Stimulated activated CD8-positive, alpha-beta memory T cell treated with anti-CD3 and anti-CD28 coated beads, Interleukin-15, amount 100 ng/mL, for 1 hour (primary cell): ENCODE data around the gene MRAS.
"Not testable (repeated sequence)": the region's sequence is repeated elsewhere in the genome, so short reads cannot be mapped to it uniquely, and the experiment has no call there.

Source experiments
- DNase-seq: peaks from one replicate; pipeline ENCODE4 v3.0.0-alpha.2; 2020; ENCODE audit warnings: low read depth

The MRAS gene

GRCh38 chr3:138389841-138390581 is 41.6 kb downstream of the MRAS start:
- no peak for DNase-seq

- no peak for DNase-seq
Observed at GRCh38 chr3:138390582-138390932, 42.2 kb downstream of the MRAS start.

- DNase-seq = no peak
Observed at GRCh38 chr3:138394156-138394555, 45.8 kb downstream of the MRAS start.

- no peak for DNase-seq
Observed at GRCh38 chr3:138394686-138395085, 46.3 kb downstream of the MRAS start.

- no peak for DNase-seq
Observed at GRCh38 chr3:138395865-138396751, 47.7 kb downstream of the MRAS start.

DNA sequence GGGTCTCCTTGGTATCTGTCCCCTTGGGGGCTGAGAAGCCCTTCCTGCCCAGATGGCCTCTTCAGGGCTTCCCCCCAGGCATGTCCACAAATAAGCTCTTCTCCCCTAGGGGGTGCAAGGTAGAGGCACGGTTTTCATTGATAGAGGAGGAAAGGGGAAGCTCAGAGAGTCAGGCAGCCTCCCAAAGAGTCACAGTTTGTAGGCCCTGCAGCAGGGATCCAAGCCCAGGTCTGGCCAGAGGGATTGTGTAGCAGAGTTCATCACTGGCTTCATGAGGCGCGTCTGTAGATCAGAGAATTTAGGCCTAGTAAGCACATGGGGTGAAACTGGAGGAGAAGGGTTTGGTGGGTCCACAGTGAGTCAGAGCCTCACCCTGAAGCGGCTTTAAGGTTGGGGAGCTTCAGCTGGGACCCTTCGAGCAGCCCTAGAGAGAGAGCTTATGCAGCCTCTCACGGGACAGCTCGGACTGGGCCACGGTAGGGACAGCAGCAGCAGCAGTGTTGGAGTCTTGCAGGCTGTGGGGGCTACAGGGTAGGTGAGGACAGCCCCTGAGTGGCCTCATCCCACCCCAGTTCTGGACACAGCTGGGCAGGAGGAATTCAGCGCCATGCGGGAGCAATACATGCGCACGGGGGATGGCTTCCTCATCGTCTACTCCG is 48.5 kb downstream of the MRAS start:
- no peak for DNase-seq

DNA sequence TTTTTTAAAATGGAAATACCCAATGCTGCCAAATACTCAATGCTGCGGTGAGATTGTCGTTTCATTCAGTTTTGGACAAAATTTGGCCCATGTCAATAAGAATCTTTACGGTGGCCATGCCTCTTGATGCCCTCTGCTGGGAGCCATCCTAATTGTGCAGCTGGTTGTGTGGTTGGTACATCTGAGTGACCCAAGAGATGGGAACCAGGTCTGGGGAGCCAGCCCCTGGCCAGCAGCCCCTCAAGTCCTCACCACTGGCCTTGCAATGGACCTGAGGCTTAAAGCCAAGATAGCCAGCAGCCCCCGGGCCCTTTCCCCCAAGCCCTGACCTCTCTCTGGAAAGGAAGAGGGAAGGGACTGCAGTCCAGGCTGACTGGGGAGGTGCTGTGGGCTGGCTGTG is 49.6 kb downstream of the MRAS start:
- DNase-seq = no peak

- no peak for DNase-seq
Observed at GRCh38 chr3:138398791-138399575, 50.6 kb downstream of the MRAS start.

DNA sequence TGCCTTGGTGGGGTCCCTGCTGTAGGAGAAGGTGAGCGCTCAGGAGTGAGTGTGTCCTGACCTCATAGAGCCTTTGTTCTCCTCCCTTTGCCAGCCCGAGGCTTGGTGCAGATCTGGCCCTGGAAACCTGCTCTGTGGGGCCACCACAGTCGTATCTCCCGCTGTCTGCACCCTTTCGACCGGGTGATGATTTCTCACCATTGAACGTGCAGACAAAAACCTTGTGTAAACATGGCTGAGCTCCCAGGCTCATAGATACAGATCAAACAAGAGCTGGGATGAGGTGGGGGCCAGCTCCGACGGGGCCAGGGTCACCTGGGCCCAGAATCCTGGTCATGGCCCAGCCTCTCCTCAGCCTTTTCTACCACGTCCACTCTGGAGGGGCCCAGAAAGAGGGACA is 51.4 kb downstream of the MRAS start:
- no peak for DNase-seq

GRCh38 chr3:138400651-138401070 is 52.3 kb downstream of the MRAS start:
- no peak for DNase-seq

GRCh38 chr3:138401834-138402233 is 53.5 kb downstream of the MRAS start:
- no peak for DNase-seq

DNA sequence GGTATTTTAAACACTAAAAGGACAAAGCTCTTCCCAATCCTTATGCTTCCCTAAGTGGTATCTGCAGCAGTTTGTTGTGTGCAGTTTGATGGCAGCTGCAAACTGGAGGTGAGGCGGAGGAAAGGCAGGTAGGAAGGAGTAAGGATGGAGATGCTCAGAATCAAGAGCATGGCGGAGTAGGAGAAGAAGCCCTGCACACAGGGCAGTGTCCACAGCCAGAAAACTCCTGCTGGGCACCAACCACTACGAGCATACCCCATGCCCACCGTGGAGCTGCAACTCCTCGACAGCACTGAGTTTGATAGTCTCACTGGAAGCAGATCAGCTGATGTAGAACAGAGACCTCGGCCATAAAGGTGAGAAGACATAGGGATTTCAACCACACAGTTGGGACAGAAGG is 55.7 kb downstream of the MRAS start:
- DNase-seq = no peak

- no peak for DNase-seq
Observed at GRCh38 chr3:138405001-138405400, 56.6 kb downstream of the MRAS start.

- DNase-seq = no peak
Observed at GRCh38 chr3:138405486-138405885, 57.1 kb downstream of the MRAS start.

DNA sequence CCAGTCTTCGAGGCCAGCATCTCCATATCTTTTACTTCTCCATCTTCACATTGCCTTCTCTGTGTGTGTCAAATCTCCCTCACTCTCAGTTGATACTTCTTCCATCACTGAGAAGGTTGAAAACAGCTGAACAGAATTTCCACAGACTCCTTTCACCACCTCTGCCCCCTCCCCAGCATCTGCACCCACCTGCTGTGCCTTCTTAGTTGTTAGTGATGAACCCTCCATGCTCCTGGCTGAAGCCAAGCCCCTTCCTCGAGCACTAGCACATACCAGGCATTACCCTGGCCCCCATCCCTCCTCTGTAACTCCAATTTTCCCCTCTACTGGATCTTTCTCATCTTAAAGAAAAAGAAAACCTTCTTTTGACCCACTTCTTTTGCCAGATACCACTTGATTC is 58.2 kb downstream of the MRAS start:
- DNase-seq = no peak

DNA sequence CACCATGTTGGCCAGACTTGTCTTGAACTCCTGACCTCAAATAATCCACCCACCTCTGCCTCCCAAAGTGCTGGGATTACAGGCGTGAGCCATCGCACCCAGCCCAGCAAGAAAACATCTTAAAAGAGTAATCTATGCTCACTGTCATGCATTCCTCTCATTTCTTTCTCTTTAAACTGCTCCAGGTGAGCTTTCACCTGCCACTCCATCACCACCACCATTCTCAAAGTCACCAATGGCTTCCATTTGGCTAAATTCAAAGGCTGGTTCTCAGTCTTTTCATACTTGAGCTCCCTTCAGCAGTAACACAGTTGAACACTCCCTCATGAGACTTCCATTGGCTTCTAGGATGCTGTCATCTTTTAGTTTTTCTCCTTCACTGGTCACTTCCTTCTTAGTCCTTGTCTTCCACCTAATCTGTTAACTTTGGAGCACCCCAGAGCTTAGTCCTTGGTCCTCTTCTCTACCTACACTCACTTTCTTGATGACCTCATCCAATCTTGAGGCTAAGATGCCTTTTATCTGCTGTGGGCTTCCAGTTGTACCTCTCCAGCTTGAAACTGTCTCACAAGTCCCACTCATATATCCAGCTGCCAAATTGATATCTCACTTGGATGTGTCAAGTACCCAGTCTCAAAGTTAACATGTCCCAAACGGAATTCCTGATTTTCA is 59.0 kb downstream of the MRAS start:
- DNase-seq = no peak

DNA sequence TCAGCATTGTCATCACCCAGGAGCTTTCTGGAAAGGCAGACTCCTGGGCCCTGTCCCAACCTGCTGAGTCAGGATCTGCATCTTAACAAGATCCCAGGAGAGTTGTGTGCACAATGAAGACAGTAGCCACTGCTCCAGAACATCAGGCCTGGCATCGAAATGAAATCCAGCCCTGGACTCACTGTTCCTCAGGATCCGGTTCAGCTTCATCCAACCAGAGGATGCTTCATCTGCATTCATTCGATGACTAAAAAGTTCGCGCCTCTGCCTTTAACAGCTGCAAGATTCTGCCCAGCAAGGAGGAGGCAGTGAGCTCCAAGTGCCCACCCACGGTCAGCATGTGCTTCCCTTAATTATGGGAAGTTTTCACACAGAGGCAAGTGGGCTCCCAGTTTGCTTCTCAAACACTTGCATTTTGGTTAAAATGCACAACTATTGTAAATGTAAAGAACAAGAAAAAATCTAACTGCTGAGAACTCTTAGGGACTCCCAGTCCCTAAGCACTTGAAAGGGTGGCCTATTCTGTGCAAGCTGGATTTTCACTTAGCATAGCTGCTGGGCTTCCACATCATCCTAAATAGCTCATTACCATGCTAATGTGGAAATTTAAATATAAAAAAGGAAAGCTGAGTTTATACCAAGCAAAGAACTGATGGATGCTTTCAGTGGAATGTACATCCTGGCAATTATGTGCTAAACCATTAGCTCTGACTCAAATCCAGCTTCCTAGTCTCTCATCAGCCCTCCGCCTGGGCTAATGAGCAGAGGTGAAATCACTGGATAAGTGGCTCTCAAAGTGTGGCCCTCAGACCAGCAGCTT is 60.6 kb downstream of the MRAS start:
- no peak for DNase-seq

DNA sequence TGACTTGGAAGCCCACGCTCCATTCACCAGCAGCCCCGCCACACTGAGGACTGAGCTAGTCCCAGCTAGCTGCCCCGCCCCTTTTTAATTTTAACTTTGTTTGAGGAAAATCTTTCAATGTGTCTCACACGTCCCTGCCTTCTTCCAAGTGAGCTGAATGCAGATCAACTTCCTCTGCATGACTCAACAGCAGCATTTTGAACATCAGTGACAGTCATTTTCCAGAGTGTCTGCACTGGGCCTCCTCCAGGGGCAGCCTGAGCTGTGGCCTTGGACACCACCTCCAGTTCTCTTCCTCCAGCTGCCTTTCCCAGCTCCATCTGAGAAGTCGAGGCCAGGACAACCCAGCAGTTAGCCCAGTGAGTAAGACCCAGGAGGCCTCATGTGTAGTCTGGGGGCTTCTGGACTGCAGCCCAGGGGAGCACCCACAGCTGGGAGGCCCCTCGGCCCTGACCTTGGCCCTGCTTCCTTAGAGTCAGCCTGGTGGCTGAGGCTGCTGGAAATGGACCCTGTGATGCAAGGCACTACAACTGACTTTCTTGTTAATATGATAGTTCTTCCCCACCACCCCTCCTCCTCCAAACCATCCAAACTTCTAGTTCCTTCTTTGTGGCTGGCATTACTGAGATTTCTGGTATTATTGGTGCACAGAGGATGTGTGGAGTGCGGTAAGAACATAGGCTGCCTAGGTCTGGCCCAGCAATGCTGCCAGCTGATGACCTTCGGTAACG is 64.6 kb downstream of the MRAS start:
- no peak for DNase-seq

DNA sequence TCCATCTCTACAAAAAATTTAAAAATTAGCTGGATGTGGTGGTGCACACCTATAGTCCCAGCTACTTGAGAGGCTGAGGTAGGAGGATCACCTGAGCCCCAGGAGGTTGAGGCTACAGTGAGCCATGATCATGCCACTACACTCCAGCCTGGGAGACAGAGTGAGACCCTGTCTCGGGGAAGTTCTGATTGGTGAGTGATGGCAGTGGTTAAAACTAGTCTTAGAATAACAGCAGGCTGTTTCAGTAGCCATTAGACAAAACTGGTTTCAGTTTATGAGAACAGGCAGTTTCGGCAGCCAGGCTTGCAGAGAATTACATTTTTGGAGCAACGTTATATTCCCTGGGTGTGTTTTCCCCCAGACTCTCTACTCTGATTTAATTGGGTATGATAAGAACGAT is 67.9 kb downstream of the MRAS start:
- DNase-seq = not testable (repeated sequence)

- DNase-seq = peak; percentile 29
Observed at GRCh38 chr3:138417559-138417982, 69.2 kb downstream of the MRAS start.
